Ovary (tissue), 3 donors: ENCODE measurements around the gene CCDC57.

Experiments
- POLR2A ChIP-seq: fragments of 450-650 bp; IDR thresholded peaks from one replicate; pipeline ENCODE4 v1.6.1; 2017; ENCODE audit warnings: antibody characterized with exemption, mild to moderate bottlenecking, moderate library complexity
- TF ChIP-seq, protein P1 (sequence below), 3 donors: fragments of 450-650 bp in 2 of 3; fragments of 200-600 bp in 1 of 3; IDR thresholded peaks; one replicate each; pipeline versions ENCODE4 v1.5.1 to v1.8.0; 2016 to 2022; ENCODE audit warnings: antibody characterized with exemption in 3 of 3, mild to moderate bottlenecking in 1 of 3
- donor health status: DM: no; HTN: no; CAD: no.

DNA sequence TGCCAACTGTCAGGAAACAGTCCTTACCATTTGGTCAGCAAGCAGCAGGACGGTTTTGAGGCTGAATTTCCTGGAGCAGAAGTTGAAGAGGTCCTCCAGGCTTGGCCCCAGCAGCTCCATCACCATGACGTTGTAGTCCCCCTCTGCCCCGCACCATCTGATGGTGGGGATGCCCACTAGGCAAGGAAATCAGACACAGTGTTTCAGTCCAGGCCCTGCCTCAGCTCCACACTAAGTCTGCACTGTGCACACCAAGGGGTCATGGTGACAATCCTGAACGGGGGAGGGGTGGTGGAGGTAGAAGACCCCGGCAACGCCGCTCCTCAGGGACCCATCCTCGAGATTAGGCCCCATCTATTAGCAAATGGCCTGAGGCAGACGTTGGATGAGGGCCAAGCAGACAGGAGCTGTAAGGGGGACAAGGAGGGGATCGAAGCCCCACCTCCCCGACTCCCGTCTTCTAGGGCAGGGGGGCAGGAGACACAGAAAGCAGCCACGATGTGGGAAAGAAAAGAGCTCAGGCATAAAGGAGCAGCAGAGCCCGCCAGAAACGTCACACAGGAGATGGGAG lies 42.8 kb upstream of the CCDC57 start:
- TF ChIP-seq, protein P1, sequence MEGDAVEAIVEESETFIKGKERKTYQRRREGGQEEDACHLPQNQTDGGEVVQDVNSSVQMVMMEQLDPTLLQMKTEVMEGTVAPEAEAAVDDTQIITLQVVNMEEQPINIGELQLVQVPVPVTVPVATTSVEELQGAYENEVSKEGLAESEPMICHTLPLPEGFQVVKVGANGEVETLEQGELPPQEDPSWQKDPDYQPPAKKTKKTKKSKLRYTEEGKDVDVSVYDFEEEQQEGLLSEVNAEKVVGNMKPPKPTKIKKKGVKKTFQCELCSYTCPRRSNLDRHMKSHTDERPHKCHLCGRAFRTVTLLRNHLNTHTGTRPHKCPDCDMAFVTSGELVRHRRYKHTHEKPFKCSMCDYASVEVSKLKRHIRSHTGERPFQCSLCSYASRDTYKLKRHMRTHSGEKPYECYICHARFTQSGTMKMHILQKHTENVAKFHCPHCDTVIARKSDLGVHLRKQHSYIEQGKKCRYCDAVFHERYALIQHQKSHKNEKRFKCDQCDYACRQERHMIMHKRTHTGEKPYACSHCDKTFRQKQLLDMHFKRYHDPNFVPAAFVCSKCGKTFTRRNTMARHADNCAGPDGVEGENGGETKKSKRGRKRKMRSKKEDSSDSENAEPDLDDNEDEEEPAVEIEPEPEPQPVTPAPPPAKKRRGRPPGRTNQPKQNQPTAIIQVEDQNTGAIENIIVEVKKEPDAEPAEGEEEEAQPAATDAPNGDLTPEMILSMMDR (IDR thresholded peaks at IDR 0.05): no peak
- no peak for TF ChIP-seq POLR2A
